HG03039 (cell line): ENCODE data around the gene GALNT1.
A peak's percentile ranks its signal among the peaks of the same experiment; 100 is the strongest.

Experiments used
- ATAC-seq: cut with Tn5 transposase; IDR thresholded peaks from one replicate; pipeline ENCODE4 v1.9.1; 2021; ENCODE audit warnings: mild to moderate bottlenecking, moderate library complexity; ENCODE audit not compliant: unreplicated experiment

GALNT1 gene

GRCh38 chr18:35581898-35582641 is 530 bp downstream of the GALNT1 start:
- ATAC-seq = no peak

GRCh38 chr18:35582899-35583558 is 1.5 kb downstream of the GALNT1 start:
- ATAC-seq = no peak

- no peak for ATAC-seq
These were observed 3.2 kb downstream of the GALNT1 start for GRCh38 chr18:35584735-35585134.

DNA sequence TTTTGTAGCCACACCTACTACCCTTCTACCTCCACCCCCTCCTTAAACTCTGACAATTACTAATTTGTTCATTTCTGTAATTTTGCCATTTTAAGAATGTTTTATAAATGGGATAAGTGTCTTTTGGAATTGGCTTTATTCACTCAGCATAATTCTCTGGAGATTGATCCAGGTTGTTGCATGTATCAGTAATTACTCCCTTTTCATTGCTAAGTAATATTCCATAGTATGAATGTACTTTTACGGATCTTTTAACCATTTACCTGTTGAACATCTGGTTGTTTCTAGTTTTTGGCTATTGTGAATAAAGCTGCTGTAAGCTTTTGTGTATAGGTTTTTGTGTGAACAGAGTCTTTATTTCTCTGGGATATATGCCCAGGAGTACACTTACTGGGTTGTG is 4.1 kb downstream of the GALNT1 start:
- ATAC-seq = no peak

GRCh38 chr18:35588122-35588521 is 6.6 kb downstream of the GALNT1 start:
- ATAC-seq = no peak

- no peak for ATAC-seq
These were observed 7.5 kb downstream of the GALNT1 start for GRCh38 chr18:35588995-35589394.

- no peak for ATAC-seq
These were observed 8.0 kb downstream of the GALNT1 start for GRCh38 chr18:35589546-35589945.

DNA sequence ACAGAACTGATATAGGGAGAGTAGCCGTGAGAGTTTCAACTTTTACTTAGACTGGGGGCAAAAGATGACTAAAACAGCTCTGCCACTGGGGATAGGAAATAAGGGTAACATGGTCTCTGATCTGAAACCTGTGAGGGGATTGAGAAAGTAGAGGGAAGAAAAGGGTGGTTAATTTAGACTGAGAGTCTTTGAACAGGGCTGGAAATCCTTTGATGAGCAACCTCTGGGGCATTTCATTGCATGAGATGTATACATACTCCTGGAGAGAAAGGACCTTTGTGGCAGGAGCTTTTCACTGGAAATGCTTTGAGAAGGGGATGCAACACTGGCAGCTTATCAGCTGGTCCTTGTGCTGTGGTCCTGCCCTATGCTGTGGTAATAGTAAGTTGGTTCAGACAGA is 9.4 kb downstream of the GALNT1 start:
- ATAC-seq = no peak

GRCh38 chr18:35592298-35592697 is 10.8 kb downstream of the GALNT1 start:
- ATAC-seq = peak; percentile 95

GRCh38 chr18:35593859-35594258 is 12.3 kb downstream of the GALNT1 start:
- no peak for ATAC-seq

DNA sequence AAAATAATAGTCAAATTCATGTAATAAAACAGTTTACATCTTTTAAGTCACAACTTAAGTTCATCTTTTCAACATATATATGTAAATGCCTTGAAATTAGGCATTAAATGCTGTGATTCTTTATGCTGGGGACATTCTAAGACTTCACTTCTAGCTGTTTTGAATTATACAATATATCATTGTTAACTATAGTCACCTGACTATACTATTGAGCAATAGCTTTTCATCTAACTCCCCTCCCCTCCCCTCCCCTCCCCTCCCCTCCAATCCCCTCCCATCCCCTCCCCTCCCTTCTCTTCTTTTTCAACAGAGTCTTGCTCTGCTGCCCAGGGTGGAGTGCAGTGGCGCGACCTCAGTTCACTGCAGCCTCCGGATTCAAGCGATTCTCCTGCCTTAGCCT is 16.2 kb downstream of the GALNT1 start:
- ATAC-seq = no peak

DNA sequence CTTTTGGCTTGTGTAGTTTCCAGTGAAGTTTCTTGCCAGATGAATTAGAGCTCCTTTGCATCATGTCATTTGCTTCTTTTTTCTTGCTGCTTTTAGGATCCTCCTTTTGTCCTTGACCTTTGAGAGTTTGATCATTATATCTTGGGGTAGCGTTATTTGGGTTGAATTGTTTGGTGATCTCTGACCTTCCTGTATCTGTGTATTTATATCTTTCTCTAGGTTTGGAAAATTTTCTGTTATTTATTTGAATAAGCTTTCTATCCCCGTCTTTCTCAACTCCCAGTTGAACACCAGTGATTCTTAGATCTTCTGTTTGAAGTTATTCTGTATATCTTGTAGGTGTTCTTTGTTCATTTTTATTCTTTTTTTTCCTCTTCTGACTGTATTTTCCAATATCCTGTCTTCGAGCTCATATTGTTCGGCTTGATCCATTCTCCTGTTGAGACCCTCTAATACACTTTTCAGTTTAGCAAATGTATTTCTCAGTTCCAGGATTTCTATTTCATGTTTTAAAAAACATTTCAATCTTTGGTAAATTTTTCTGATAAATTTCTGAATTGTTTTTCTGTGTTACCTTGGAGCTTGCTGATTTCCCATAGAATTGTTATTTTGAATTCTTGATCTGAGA is 20.8 kb downstream of the GALNT1 start:
- no peak for ATAC-seq

DNA sequence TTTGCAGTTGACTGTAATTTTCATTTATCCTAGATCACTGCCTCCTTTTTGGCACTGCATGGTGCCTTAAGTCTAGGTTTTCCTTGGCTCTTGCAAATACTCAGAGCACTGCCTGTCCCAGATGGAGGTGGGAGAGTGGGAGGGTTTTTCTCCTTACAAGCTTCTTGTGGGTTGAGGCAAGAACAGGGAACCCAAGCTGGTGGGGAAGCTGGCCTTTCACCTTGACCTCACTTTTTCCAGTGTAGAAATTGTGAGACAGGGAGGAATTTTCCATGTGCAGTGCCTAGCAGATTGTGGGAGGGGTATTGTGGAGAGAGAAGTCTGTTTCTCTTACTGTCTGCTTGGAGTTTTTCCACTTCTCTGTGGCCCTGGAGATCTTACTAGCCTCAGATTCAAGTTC is 21.5 kb downstream of the GALNT1 start:
- no peak for ATAC-seq

DNA sequence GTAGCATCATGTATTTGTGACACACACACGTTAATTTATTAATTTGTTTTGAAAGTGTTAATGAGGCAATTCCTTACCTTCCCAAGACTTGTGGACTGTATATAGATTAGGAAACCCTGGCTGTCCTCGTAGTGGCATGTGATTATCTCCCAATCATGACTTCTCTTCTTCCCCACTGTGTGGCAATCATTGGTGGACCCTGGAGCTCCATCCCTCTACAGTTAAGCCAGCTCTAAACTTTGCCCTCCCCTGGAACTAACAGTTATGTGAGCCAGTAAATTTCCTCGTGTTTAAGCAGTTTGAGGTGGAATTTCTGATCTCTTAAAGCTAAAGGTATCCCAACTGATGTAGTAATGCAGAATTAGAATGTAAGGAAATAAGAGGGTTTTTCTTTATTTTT is 22.0 kb downstream of the GALNT1 start:
- ATAC-seq = no peak

GRCh38 chr18:35604369-35604768 is 22.8 kb downstream of the GALNT1 start:
- ATAC-seq = no peak

DNA sequence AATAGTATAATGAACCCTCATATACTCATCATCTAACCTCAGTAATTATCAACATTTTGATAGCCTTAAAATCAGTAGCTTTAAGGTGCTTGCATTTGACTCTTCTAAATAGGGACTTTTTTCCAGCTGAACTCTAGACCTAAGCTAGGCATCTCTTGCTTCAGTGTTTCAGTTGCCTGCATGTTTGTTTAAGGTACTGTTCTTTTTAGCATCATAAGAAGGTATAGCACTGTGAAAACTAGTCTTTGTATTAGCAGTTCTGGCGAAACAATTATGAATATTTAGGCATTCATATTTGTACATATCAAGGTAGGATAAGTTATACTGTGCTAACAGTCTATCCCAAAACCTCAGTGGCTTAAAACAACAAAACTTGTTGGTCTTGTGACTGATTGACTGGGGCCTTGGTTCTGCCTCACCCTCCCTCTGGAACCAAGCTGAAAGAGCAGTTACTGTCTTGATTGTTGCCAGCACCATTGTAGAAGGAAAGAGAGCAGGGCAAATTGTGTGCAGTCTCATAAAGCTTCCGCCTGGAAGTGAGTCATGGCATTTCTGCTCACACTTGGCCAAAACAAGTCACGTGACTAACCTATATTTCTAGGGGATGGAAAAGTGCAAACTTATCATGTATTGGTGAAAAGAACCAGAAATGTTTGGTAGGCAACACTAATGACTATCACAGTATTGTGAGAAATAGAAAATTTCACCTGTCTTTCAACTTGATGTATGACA is 24.3 kb downstream of the GALNT1 start:
- ATAC-seq = no peak

- no peak for ATAC-seq
These were observed 27.7 kb downstream of the GALNT1 start for GRCh38 chr18:35609236-35609635.

GRCh38 chr18:35610089-35610488 is 28.5 kb downstream of the GALNT1 start:
- ATAC-seq = no peak

DNA sequence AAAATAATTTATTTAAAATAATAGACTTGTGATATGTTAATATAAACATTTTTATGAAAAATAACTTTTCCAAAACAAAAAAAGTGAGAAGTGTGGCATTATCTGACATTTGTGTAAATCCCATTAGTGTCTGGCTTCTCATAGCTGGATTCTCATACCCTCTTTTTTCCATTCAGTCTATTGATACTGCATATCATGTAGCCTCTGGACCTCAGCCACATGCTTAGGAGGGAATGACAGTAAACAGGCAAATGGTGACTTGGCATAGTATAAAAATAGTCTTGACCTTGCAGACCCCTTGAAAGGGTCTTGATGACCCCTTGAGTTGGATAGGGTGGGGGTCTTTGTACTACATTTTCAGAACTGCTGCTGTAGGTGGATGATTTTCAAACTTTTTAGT is 29.2 kb downstream of the GALNT1 start:
- ATAC-seq = no peak

GRCh38 chr18:35611518-35611917 is 30.0 kb downstream of the GALNT1 start:
- no peak for ATAC-seq

DNA sequence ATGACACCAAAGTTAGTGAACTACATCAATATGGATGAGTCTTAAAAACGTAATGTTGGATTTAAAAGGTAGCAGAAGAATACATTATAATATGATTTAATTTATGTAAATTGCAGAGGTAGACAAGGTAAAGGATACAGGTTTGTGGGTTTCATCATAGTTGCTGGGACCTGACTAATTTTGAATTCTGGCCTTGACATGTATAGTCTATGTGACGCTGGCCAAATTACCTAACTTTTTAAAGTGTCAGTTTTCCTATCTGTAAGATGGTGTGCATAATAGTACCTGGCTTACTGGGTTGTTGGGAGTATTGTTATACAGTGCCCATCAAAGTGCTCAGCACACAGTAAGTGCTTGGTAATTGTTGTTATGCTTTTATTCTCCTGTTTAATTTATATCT is 34.5 kb downstream of the GALNT1 start:
- ATAC-seq = no peak
